Measurements from ENCODE around the gene ARAP2.

The ARAP2 gene

GRCh38 chr4:36207367-36207766 is 36.9 kb downstream of the ARAP2 start:
- Histone ChIP-seq H2AFZ (ENCODE audit: low read depth, low read length, severe bottlenecking) (no peak overlapping the region), H3K27ac (ENCODE audit: low read depth, low read length) (no peak overlapping the region), H3K4me3 (ENCODE audit: insufficient read depth, low read length, poor library complexity, severe bottlenecking) (no peak overlapping the region), H3K4me2 (ENCODE audit: low read depth, low read length, poor library complexity, severe bottlenecking) (no peak overlapping the region), H3K36me3 (ENCODE audit: low read length) (no peaks in the 10 kb centered on the region), H3K27me3 (ENCODE audit: low read length) (no peaks in the 10 kb centered on the region), H4K20me1 (ENCODE audit: low read depth, low read length) (no peaks in the 10 kb centered on the region), H3K9ac (ENCODE audit: low read length) (no peak overlapping the region), H3K79me2 (ENCODE audit: insufficient read depth, low read length) (no peaks in the 10 kb centered on the region), H3K9me2 (replicated peaks; ENCODE audit: insufficient read depth, low read length) (no peaks in the 10 kb centered on the region), H3F3A (ENCODE audit: insufficient read depth) (no peaks in the 10 kb centered on the region), H3K9me3 (ENCODE audit: insufficient read depth, low read length) (no peaks in the 10 kb centered on the region)
- no peak for TF ChIP-seq EZH2phosphoT487 (conservative IDR thresholded peaks at IDR 0.05; ENCODE audit: low read length)
- TF ChIP-seq CTCF (IDR thresholded peaks at IDR 0.05; ENCODE audit: insufficient read depth, low read length, poor library complexity, severe bottlenecking): no peak

GRCh38 chr4:36206603-36207311 is 37.6 kb downstream of the ARAP2 start:
- H3F3A ChIP-seq (ENCODE audit: insufficient read depth): no peaks in the 10 kb centered on the region
- H3K79me2 ChIP-seq (ENCODE audit: insufficient read depth, low read length): no peaks in the 10 kb centered on the region
- no peak overlapping the region for H3K9ac ChIP-seq (ENCODE audit: low read length)
- H3K4me3 ChIP-seq (ENCODE audit: insufficient read depth, low read length, poor library complexity, severe bottlenecking): no peak overlapping the region
- H3K9me3 ChIP-seq (ENCODE audit: insufficient read depth, low read length): no peaks in the 10 kb centered on the region
- H3K4me2 ChIP-seq (ENCODE audit: low read depth, low read length, poor library complexity, severe bottlenecking): no peak overlapping the region
- H3K9me2 ChIP-seq (replicated peaks; ENCODE audit: insufficient read depth, low read length): no peaks in the 10 kb centered on the region
- H3K36me3 ChIP-seq (ENCODE audit: low read length): no peaks in the 10 kb centered on the region
- H3K27me3 ChIP-seq (ENCODE audit: low read length): no peaks in the 10 kb centered on the region
- H2AFZ ChIP-seq (ENCODE audit: low read depth, low read length, severe bottlenecking): no peak overlapping the region
- no peak for TF ChIP-seq CTCF (IDR thresholded peaks at IDR 0.05; ENCODE audit: insufficient read depth, low read length, poor library complexity, severe bottlenecking)
- TF ChIP-seq EZH2phosphoT487 (conservative IDR thresholded peaks at IDR 0.05; ENCODE audit: low read length): no peak
- H3K27ac ChIP-seq (ENCODE audit: low read depth, low read length): no peak overlapping the region
- no peaks in the 10 kb centered on the region for H4K20me1 ChIP-seq (ENCODE audit: low read depth, low read length)

- Histone ChIP-seq H3K9ac (ENCODE audit: low read length) (no peak overlapping the region), H3K27ac (ENCODE audit: low read depth, low read length) (no peak overlapping the region), H3K9me3 (ENCODE audit: insufficient read depth, low read length) (no peaks in the 10 kb centered on the region), H4K20me1 (ENCODE audit: low read depth, low read length) (no peaks in the 10 kb centered on the region), H3K36me3 (ENCODE audit: low read length) (no peaks in the 10 kb centered on the region), H3K4me3 (ENCODE audit: insufficient read depth, low read length, poor library complexity, severe bottlenecking) (no peak overlapping the region), H3K9me2 (replicated peaks; ENCODE audit: insufficient read depth, low read length) (no peaks in the 10 kb centered on the region), H3K79me2 (ENCODE audit: insufficient read depth, low read length) (no peaks in the 10 kb centered on the region), H3K27me3 (ENCODE audit: low read length) (no peaks in the 10 kb centered on the region), H2AFZ (ENCODE audit: low read depth, low read length, severe bottlenecking) (no peak overlapping the region), H3K4me2 (ENCODE audit: low read depth, low read length, poor library complexity, severe bottlenecking) (no peak overlapping the region), H3F3A (ENCODE audit: insufficient read depth) (no peaks in the 10 kb centered on the region)
- TF ChIP-seq CTCF (IDR thresholded peaks at IDR 0.05; ENCODE audit: insufficient read depth, low read length, poor library complexity, severe bottlenecking): no peak
- TF ChIP-seq EZH2phosphoT487 (conservative IDR thresholded peaks at IDR 0.05; ENCODE audit: low read length): no peak
These were observed 38.3 kb downstream of the ARAP2 start for GRCh38 chr4:36206012-36206411.

Data from SU-DHL-6 (cell line).